ENCODE measurements around the gene ME1.

Gene ME1

GRCh38 chr6:83470587-83470986 is 39.7 kb upstream of the ME1 start:
- no peak for TF ChIP-seq CTCF (IDR thresholded peaks at IDR 0.05; ENCODE audit: low read depth, low read length)
- no peak overlapping the region for H3K4me3 ChIP-seq (ENCODE audit: low read depth, low read length)
- no peak for DNase-seq (ENCODE audit: low read depth, low spot score)
- in situ Hi-C loops (cut with HindIII; ENCODE audit: low sequenced_read_pairs) = no loop called here

- no peak for TF ChIP-seq CTCF (IDR thresholded peaks at IDR 0.05; ENCODE audit: low read depth, low read length)
- no peak overlapping the region for H3K4me3 ChIP-seq (ENCODE audit: low read depth, low read length)
- in situ Hi-C loops (cut with HindIII; ENCODE audit: low sequenced_read_pairs) = no loop called here
These were observed 39.1 kb upstream of the ME1 start for GRCh38 chr6:83470001-83470400.

GRCh38 chr6:83467620-83468036 is 36.8 kb upstream of the ME1 start:
- no peak for TF ChIP-seq CTCF (IDR thresholded peaks at IDR 0.05; ENCODE audit: low read depth, low read length)
- H3K4me3 ChIP-seq (ENCODE audit: low read depth, low read length) = no peak overlapping the region
- DNase-seq (ENCODE audit: low read depth, low spot score) = no peak
- in situ Hi-C loops (cut with HindIII; ENCODE audit: low sequenced_read_pairs) = no loop called here

More at GRCh38 chr6:83470001-83470400, 39.1 kb upstream of the ME1 start:
- no peak for DNase-seq (ENCODE audit: low read depth, low spot score)

GRCh38 chr6:83466328-83466727 is 35.5 kb upstream of the ME1 start:
- TF ChIP-seq CTCF (IDR thresholded peaks at IDR 0.05; ENCODE audit: low read depth, low read length) = no peak
- DNase-seq (ENCODE audit: low read depth, low spot score) = no peak
- H3K4me3 ChIP-seq (ENCODE audit: low read depth, low read length) = no peak overlapping the region
- in situ Hi-C loops (cut with HindIII; ENCODE audit: low sequenced_read_pairs) = no loop called here

- H3K4me3 ChIP-seq (ENCODE audit: low read depth, low read length) = no peak overlapping the region
These were observed 33.7 kb upstream of the ME1 start for GRCh38 chr6:83464381-83465140.

GRCh38 chr6:83463886-83464285 is 33.0 kb upstream of the ME1 start:
- DNase-seq (ENCODE audit: low read depth, low spot score) = no peak
- in situ Hi-C loops (cut with HindIII; ENCODE audit: low sequenced_read_pairs) = no loop called here
- TF ChIP-seq CTCF (IDR thresholded peaks at IDR 0.05; ENCODE audit: low read depth, low read length) = no peak
- H3K4me3 ChIP-seq (ENCODE audit: low read depth, low read length) = no peak overlapping the region

More at GRCh38 chr6:83464381-83465140, 33.7 kb upstream of the ME1 start:
- in situ Hi-C loops (cut with HindIII; ENCODE audit: low sequenced_read_pairs) = no loop called here
- no peak for DNase-seq (ENCODE audit: low read depth, low spot score)
- no peak for TF ChIP-seq CTCF (IDR thresholded peaks at IDR 0.05; ENCODE audit: low read depth, low read length)
